HG03520 (cell line): ENCODE results near the gene SRBD1.

Source experiments
- ATAC-seq: cut with Tn5 transposase; IDR thresholded peaks from one replicate; pipeline ENCODE4 v1.9.1; 2021; ENCODE audit warnings: mild to moderate bottlenecking, moderate library complexity; ENCODE audit not compliant: unreplicated experiment

The SRBD1 gene

GRCh38 chr2:45611020-45611859, at the start of gene SRBD1:
SRBD1 (minus strand) TSS chr2:45611267; CDS start chr2:45605441, 5,826 bp downstream.
- ATAC-seq = peak; percentile 90

GRCh38 chr2:45654250-45654649, 43.2 kb upstream of the SRBD1 start:
- no peak for ATAC-seq

- no peak for ATAC-seq
Measured at GRCh38 chr2:45653122-45653913, 42.3 kb upstream of the SRBD1 start.

- ATAC-seq = no peak
Measured at GRCh38 chr2:45652090-45653031, 41.3 kb upstream of the SRBD1 start.

GRCh38 chr2:45651415-45652089, 40.5 kb upstream of the SRBD1 start, which contains the start of gene PRKCE:
PRKCE (plus strand) TSS chr2:45651675.
- ATAC-seq = peak; percentile 20

GRCh38 chr2:45650851-45651414, 39.9 kb upstream of the SRBD1 start:
- peak; percentile 70 for ATAC-seq

GRCh38 chr2:45649858-45650811, 39.1 kb upstream of the SRBD1 start:
- peak; percentile 2 for ATAC-seq

GRCh38 chr2:45649462-45649857, 38.4 kb upstream of the SRBD1 start:
- ATAC-seq = no peak

GRCh38 chr2:45648636-45649035, 37.6 kb upstream of the SRBD1 start:
- ATAC-seq = no peak

- no peak for ATAC-seq
Measured at GRCh38 chr2:45647986-45648520, 37.0 kb upstream of the SRBD1 start.

- ATAC-seq = no peak
Measured at GRCh38 chr2:45647356-45647755, 36.3 kb upstream of the SRBD1 start.

GRCh38 chr2:45646289-45646688, 35.2 kb upstream of the SRBD1 start:
- no peak for ATAC-seq

GRCh38 chr2:45643543-45644542, 32.8 kb upstream of the SRBD1 start:
- ATAC-seq = peak; percentile 76

GRCh38 chr2:45643095-45643494, 32.0 kb upstream of the SRBD1 start:
- no peak for ATAC-seq

GRCh38 chr2:45640576-45640975, 29.5 kb upstream of the SRBD1 start:
- ATAC-seq = no peak

GRCh38 chr2:45637440-45637839, 26.4 kb upstream of the SRBD1 start:
- ATAC-seq = peak; percentile 63

GRCh38 chr2:45636008-45636407, 24.9 kb upstream of the SRBD1 start:
- no peak for ATAC-seq
